ENCODE measurements around the gene CMTM7. TPM values are rescaled to one million over a fixed set of nuclear protein-coding genes. Genes with fewer than 3 reads are reported as not detected.

The CMTM7 gene
- total and polyA plus RNA-seq, 2 of the 8 experiments (the other 6 are each of a cell fraction or from before 2014, with no cell fraction given), result 33.3 to 65.8 TPM

- no peak for TF ChIP-seq ATF2 (IDR thresholded peaks at IDR 0.05; ENCODE audit: low read length)
- TF ChIP-seq CREB1 (IDR thresholded peaks at IDR 0.05), result no peak
- TF ChIP-seq RBBP5 (IDR thresholded peaks at IDR 0.05; ENCODE audit: borderline replicate concordance, low read depth, low read length), result no peak
- no peak for TF ChIP-seq SP2 (IDR thresholded peaks at IDR 0.05; ENCODE audit: low read length)
Observed at GRCh38 chr3:32392536-32393302, 1.1 kb downstream of the CMTM7 start (continued).
